AG04449 (cell line): ENCODE data around the gene SWT1.
"Not testable (repeated sequence)": the region's sequence is repeated elsewhere in the genome, so short reads cannot be mapped to it uniquely, and the experiment has no call there.

Experiments used
- CTCF ChIA-PET: fragments of 350-600 bp; formaldehyde crosslinking; extraction: SDS; loops from one replicate; lab custom pipeline; 2021; ENCODE audit warnings: antibody characterized with exemption; lab: Yijun Ruan, JAX
- POLR2A ChIA-PET: fragments of 400-600, 350-600 bp; formaldehyde crosslinking; extraction: SDS; loops from one replicate; lab custom pipeline; 2020; ENCODE audit warnings: antibody characterized with exemption, inconsistent platforms; lab: Yijun Ruan, JAX
- DNase-seq: peaks from one replicate; pipeline ENCODE4 v3.0.0-alpha.2; 2010; ENCODE audit warnings: low read depth, low spot score
- H3K4me3 ChIP-seq: 2 replicates; pipeline ENCODE4 v1.5.1; 2011; ENCODE audit warnings: low read depth, mild to moderate bottlenecking, control low read depth, low read length
- CTCF ChIP-seq: IDR thresholded peaks from one replicate; pipeline ENCODE4 v1.5.1; 2011; ENCODE audit warnings: mild to moderate bottlenecking, moderate library complexity, low read length, control low read depth, inconsistent platforms; ENCODE audit not compliant: insufficient read depth; ENCODE audit errors: missing control alignments

Gene SWT1

GRCh38 chr1:185319139-185319475 is 162.1 kb downstream of the SWT1 start:
- no peak for TF ChIP-seq CTCF
- POLR2A ChIA-PET = no interaction called here
- H3K4me3 ChIP-seq = no peak overlapping the region
- no peak for DNase-seq
- CTCF ChIA-PET = interaction anchor here (1.3 to 3.8 kb wide), 3 partner anchors 241 to 352 kb away, joined by 4 to 18 read pairs (median 6); no protein-coding TSS in a partner anchor

GRCh38 chr1:185321104-185321503 is 164.1 kb downstream of the SWT1 start:
- POLR2A ChIA-PET, H3K4me3 ChIP-seq, DNase-seq, CTCF ChIA-PET: not testable (repeated sequence)

- H3K4me3 ChIP-seq, POLR2A ChIA-PET, DNase-seq, CTCF ChIA-PET: not testable (repeated sequence)
Observed at GRCh38 chr1:185321653-185322221, 164.8 kb downstream of the SWT1 start.

- POLR2A ChIA-PET = no interaction called here
- DNase-seq = no peak
- no peak for TF ChIP-seq CTCF
- H3K4me3 ChIP-seq = no peak overlapping the region
- CTCF ChIA-PET = interaction anchor here (2.1 kb wide), 1 partner anchor 273 kb away, joined by 5 read pairs; no protein-coding TSS in a partner anchor
Observed at GRCh38 chr1:185322636-185323035, 165.7 kb downstream of the SWT1 start.

- no peak for TF ChIP-seq CTCF
- POLR2A ChIA-PET = no interaction called here
- CTCF ChIA-PET = interaction anchor here (2.1 to 2.3 kb wide), 2 partner anchors 272 to 345 kb away, joined by 5 to 10 read pairs; no protein-coding TSS in a partner anchor
- DNase-seq = no peak
- H3K4me3 ChIP-seq = no peak overlapping the region
Observed at GRCh38 chr1:185324118-185324517, 167.2 kb downstream of the SWT1 start.

- DNase-seq = no peak
- CTCF ChIA-PET = interaction anchor here (1.2 to 2.3 kb wide), 2 partner anchors 9 to 344 kb away, joined by 3 to 10 read pairs; partner anchors contain the start of gene IVNS1ABP
Observed at GRCh38 chr1:185325413-185325812, 168.4 kb downstream of the SWT1 start.

GRCh38 chr1:185328255-185328654 is 171.3 kb downstream of the SWT1 start:
- no peak for TF ChIP-seq CTCF
- ChIA-PET POLR2A (no interaction called here), CTCF (interaction anchor here (1.0 kb wide), 1 partner anchor 10 kb away, joined by 4 read pairs; no protein-coding TSS in a partner anchor)
- DNase-seq = no peak
- no peak overlapping the region for H3K4me3 ChIP-seq

More at GRCh38 chr1:185325413-185325812, 168.4 kb downstream of the SWT1 start:
- no peak overlapping the region for H3K4me3 ChIP-seq
- no peak for TF ChIP-seq CTCF
- POLR2A ChIA-PET = no interaction called here
